Spleen (tissue), 11 donors: Measurements from ENCODE around the gene ROBO1. TPM values are rescaled to one million over a fixed set of nuclear protein-coding genes. Genes with fewer than 3 reads are reported as not detected.

Experiments used
- DNase-seq: peaks from one replicate; pipeline ENCODE4 v3.0.0-alpha.2; 2020
- H3K27ac ChIP-seq, 8 donors: fragments of 200-600 bp; sonication (generic) in 7 of 8; 1 replicate in 4 of 8; 2 replicates in 4 of 8; pipeline versions ENCODE4 v1.5.0 to v1.8.0; 2016 to 2021; ENCODE audit warnings: inconsistent platforms in 4 of 8, mild to moderate bottlenecking in 4 of 8, moderate library complexity in 1 of 8
- H3K27me3 ChIP-seq, 7 donors: fragments of 200-600 bp; sonication (generic) in 6 of 7; replicated peaks in 1 of 7; 1 replicate in 4 of 7; 2 replicates in 3 of 7; pipeline versions ENCODE4 v1.5.0 to v1.8.0; 2016 to 2021; ENCODE audit warnings: inconsistent platforms in 3 of 7, mild to moderate bottlenecking in 1 of 7
- H3K36me3 ChIP-seq, 6 donors: fragments of 200-600 bp; sonication (generic) in 5 of 6; 1 replicate in 4 of 6; 2 replicates in 2 of 6; pipeline versions ENCODE4 v1.5.0 to v1.8.0; 2016 to 2021; ENCODE audit warnings: inconsistent platforms in 2 of 6
- H3K4me1 ChIP-seq, 6 donors: fragments of 200-600 bp; sonication (generic) in 5 of 6; 1 replicate in 3 of 6; 2 replicates in 3 of 6; pipeline versions ENCODE4 v1.5.0 to v1.8.0; 2016 to 2021; ENCODE audit warnings: inconsistent platforms in 3 of 6
- H3K4me3 ChIP-seq, 8 donors: fragments of 200-600 bp; sonication (generic) in 7 of 8; 1 replicate in 4 of 8; 2 replicates in 4 of 8; pipeline versions ENCODE4 v1.5.0 to v1.8.0; 2016 to 2021; ENCODE audit warnings: inconsistent platforms in 4 of 8, mild to moderate bottlenecking in 4 of 8, moderate library complexity in 2 of 8
- H3K9me3 ChIP-seq, 8 donors: fragments of 200-600 bp; sonication (generic) in 7 of 8; 1 replicate in 4 of 8; 2 replicates in 4 of 8; pipeline versions ENCODE4 v1.5.0 to v1.8.0; 2016 to 2021; ENCODE audit warnings: inconsistent platforms in 4 of 8
- POLR2A ChIP-seq, 3 donors: fragments of 450-650 bp; IDR thresholded peaks; one replicate each; pipeline ENCODE4 v1.5.1; 2017; ENCODE audit warnings: antibody characterized with exemption in 3 of 3, mild to moderate bottlenecking in 1 of 3
- POLR2AphosphoS5 ChIP-seq, 3 donors: sonication (generic); formaldehyde crosslinking; IDR thresholded peaks; one replicate each; pipeline ENCODE4 v1.5.1; 2017; ENCODE audit warnings: antibody characterized with exemption in 3 of 3
- WGBS, 5 donors: extraction: QIAGEN DNeasy Blood & Tissue Kit in 3 of 5; methylation state at CpG; one replicate each; pipeline versions ENCODE4 v1.1.5 to v1.1.7; 2013 to 2018; 5-methylcytosine and 5-hydroxymethylcytosine counted together
- intact Hi-C: fragments of 100-400 bp; cut with DNase I; formaldehyde crosslinking; loops from one replicate; pipeline ENCODE4 v1.15.0; 2023; ENCODE audit warnings: low total_unique reads
- polyA plus RNA-seq, 3 donors: library from polyadenylated mRNA; stranded (reverse); fragments of 200-250 nt; gene quantifications; one replicate each; pipeline ENCODE4 v1.2.1, GENCODE V29; 2013
- total RNA-seq, 7 donors: library from RNA; depleted of rRNA in 3 of 7; stranded (reverse); fragments of >200 nt in 3 of 7; fragmentation: NEBNext Ultra II Directional in 4 of 7; extraction: Animal tissue kit (Norgen Biotek cat#: 25700) in 4 of 7; gene quantifications; one replicate each; pipeline versions ENCODE4 v1.1.0 to v1.2.1, GENCODE V29; 2016 to 2021
- TF ChIP-seq, protein P1 (sequence below), 11 experiments: fragments of 200-600 bp in 7 of 11; fragments of 450-650 bp in 4 of 11; sonication (generic) in 4 of 11; IDR thresholded peaks in 8 of 11; conservative IDR thresholded peaks in 3 of 11; 1 replicate in 7 of 11; 2 replicates in 4 of 11; pipeline versions ENCODE4 v1.4.0 to v1.8.0; 2016 to 2021; ENCODE audit warnings: antibody characterized with exemption in 11 of 11, inconsistent platforms in 4 of 11, mild to moderate bottlenecking in 1 of 11
- donor health status: healthy with polysubstance abuse.
- donor health status: DM: no; HTN: no; CAD: no; lungs with moderate emphysema.
- donor health status: DM: no; HTN: no; CAD: no.
- donor health status: Bipolar disorder and iron deficiency.
- donor health status: healthy.
- donor health status: DM: no; HTN: no; CAD: no.
- donor health status: DM: yes; HTN: yes; CAD: no.

Gene ROBO1
- total and polyA plus RNA-seq, 10 donors = 3.4 to 37.3 (median 26.0) TPM

DNA sequence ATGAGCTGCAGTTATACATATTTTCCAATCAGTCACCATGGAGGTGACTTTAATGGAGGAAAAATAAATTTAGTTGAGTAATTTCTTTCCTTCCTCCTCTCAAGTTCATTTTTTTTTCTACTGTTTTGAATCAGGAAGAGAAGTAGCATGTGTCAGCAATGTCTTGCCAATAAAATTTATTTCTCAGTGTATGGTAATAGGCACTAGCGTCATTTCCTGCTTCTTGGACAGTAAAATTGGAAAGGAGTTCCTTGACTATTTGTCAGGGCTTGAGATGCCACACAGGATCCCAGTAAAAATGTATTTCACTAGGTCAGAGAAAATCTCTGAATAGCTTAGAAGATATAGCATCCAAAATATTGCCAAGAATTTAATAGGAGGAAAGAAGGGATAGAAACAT is 605.9 kb downstream of the ROBO1 start:
- Histone ChIP-seq H3K4me1 (no peaks in the 10 kb centered on the region), H3K27ac (no peak overlapping the region), H3K27me3 (no peaks in the 10 kb centered on the region), H3K9me3 (peaks cover 0 to 9% (median 0%) of the 10 kb centered on the region in 8 donors), H3K36me3 (no peaks in the 10 kb centered on the region), H3K4me3 (no peak overlapping the region)
- TF ChIP-seq POLR2AphosphoS5 (IDR thresholded peaks at IDR 0.05) = no peak
- TF ChIP-seq, protein P1, sequence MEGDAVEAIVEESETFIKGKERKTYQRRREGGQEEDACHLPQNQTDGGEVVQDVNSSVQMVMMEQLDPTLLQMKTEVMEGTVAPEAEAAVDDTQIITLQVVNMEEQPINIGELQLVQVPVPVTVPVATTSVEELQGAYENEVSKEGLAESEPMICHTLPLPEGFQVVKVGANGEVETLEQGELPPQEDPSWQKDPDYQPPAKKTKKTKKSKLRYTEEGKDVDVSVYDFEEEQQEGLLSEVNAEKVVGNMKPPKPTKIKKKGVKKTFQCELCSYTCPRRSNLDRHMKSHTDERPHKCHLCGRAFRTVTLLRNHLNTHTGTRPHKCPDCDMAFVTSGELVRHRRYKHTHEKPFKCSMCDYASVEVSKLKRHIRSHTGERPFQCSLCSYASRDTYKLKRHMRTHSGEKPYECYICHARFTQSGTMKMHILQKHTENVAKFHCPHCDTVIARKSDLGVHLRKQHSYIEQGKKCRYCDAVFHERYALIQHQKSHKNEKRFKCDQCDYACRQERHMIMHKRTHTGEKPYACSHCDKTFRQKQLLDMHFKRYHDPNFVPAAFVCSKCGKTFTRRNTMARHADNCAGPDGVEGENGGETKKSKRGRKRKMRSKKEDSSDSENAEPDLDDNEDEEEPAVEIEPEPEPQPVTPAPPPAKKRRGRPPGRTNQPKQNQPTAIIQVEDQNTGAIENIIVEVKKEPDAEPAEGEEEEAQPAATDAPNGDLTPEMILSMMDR (IDR thresholded peaks at IDR 0.05 in 8 of 11, conservative IDR thresholded peaks at IDR 0.05 in 3 of 11) = no peak
- TF ChIP-seq POLR2A (IDR thresholded peaks at IDR 0.05) = no peak
- no peak for DNase-seq
- intact Hi-C loops = no loop called here
- 31 to 74% (median 49%) methylated on average over 1 of the region's 1 CpG for WGBS, 5 donors

DNA sequence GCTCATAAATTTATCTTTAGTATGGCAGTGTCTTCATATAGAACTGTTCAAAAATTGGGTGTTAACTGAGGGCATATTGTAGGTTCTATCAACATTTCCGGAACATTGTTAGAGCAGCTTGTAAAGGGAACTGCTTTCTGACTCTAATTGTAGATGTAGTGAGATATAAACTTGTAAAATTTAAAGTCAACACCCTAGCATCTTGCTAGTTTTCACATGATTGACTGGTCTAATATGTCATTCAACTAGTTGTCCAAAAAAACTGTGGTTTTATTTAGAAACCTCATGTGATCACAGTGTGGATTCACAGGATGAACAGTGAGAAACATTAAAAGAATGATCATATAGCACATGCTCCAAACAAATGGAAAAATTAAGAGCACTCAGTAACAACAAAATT is 607.4 kb downstream of the ROBO1 start:
- no peak for DNase-seq
- TF ChIP-seq, protein P1 (IDR thresholded peaks at IDR 0.05 in 8 of 11, conservative IDR thresholded peaks at IDR 0.05 in 3 of 11) = no peak
- WGBS, 5 donors = 89 to 98% (median 91%) methylated on average over 1 of the region's 1 CpG
- no peaks in the 10 kb centered on the region for H3K4me1 ChIP-seq
- no peaks in the 10 kb centered on the region for H3K27me3 ChIP-seq
- H3K4me3 ChIP-seq = no peak overlapping the region
- intact Hi-C loops = no loop called here
- no peak overlapping the region for H3K27ac ChIP-seq
- no peaks in the 10 kb centered on the region for H3K36me3 ChIP-seq
- H3K9me3 ChIP-seq = peaks cover 0 to 3% (median 0%) of the 10 kb centered on the region in 8 donors

DNA sequence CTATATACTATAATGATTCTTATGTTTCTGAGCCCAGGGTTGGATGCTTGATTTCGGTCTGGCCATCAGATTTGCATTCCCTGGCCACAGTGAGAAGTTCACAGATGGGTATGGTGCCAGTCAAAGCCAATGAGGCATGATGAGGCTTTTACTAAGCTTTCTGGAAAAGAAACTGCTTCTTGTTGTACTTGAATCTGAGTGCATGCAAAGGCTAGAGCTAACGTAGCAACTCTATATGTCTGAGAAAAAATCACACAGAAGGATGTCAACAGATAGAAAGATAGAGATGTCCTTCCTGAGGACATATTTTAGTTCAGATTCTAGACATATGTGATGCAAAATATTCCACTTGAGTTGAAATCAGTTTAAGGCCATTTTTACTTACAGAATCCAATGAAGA is 608.1 kb downstream of the ROBO1 start:
- intact Hi-C loops = no loop called here
- H3K4me1 ChIP-seq = no peaks in the 10 kb centered on the region
- TF ChIP-seq POLR2AphosphoS5 (IDR thresholded peaks at IDR 0.05) (no peak), POLR2A (IDR thresholded peaks at IDR 0.05) (no peak)
- TF ChIP-seq, protein P1 (IDR thresholded peaks at IDR 0.05 in 8 of 11, conservative IDR thresholded peaks at IDR 0.05 in 3 of 11) = no peak
- no peak overlapping the region for H3K4me3 ChIP-seq
- H3K27me3 ChIP-seq = no peaks in the 10 kb centered on the region
- WGBS, 5 donors = 74 to 86% (median 77%) methylated on average over 2 of the region's 2 CpGs
- H3K36me3 ChIP-seq = no peaks in the 10 kb centered on the region
- H3K27ac ChIP-seq = no peak overlapping the region
- no peak for DNase-seq
- H3K9me3 ChIP-seq = no peaks in the 10 kb centered on the region

DNA sequence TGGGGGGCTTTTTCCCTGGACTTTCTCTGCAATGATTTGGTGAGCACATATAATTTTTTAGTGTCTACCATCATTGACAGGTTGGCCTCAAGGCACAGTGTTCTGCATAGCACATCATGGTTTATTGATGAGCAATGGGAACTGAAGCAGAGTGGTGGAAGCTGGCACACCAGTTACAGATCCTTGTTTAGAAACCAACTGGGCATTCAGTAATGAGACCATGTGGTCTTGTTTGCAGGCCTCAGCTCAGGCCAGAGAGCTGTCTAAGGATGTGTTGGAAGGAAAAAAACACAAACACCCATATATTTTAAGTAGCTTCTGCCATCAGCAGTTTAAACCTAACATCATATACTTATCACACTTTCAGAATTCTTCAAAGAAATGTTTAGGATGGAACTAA is 610.6 kb downstream of the ROBO1 start:
- no peak for DNase-seq
- intact Hi-C loops = no loop called here
- H3K9me3 ChIP-seq = no peaks in the 10 kb centered on the region
- no peaks in the 10 kb centered on the region for H3K27me3 ChIP-seq
- H3K4me1 ChIP-seq = no peaks in the 10 kb centered on the region
- H3K4me3 ChIP-seq = no peak overlapping the region
- H3K36me3 ChIP-seq = no peaks in the 10 kb centered on the region
- TF ChIP-seq, protein P1 (IDR thresholded peaks at IDR 0.05 in 8 of 11, conservative IDR thresholded peaks at IDR 0.05 in 3 of 11) = no peak
- H3K27ac ChIP-seq = no peak overlapping the region
